H9 (cell line): ENCODE results near the gene FRMD4B. TPM values are rescaled to one million over a fixed set of nuclear protein-coding genes. Genes with fewer than 3 reads are reported as not detected.

Experiments used
- DNase-seq: peaks from one replicate; pipeline ENCODE4 v3.0.0-alpha.2; 2017
- H2AFZ ChIP-seq: one replicate; pipeline ENCODE4 v1.6.1; 2013; ENCODE audit warnings: mild to moderate bottlenecking, low read length, control low read depth, moderate library complexity
- H2AK5ac ChIP-seq: 2 replicates; pipeline ENCODE4 v1.6.1; 2013; ENCODE audit warnings: low read length, control low read depth, mixed read lengths; ENCODE audit not compliant: insufficient read length
- H2BK120ac ChIP-seq: one replicate; pipeline ENCODE4 v1.6.1; 2013; ENCODE audit warnings: low read depth, mild to moderate bottlenecking, low read length, control low read depth, inconsistent platforms; ENCODE audit not compliant: poor library complexity, severe bottlenecking
- H2BK12ac ChIP-seq: 2 replicates; pipeline ENCODE4 v1.6.1; 2013; ENCODE audit warnings: low read length, control low read depth, mixed read lengths, low read depth; ENCODE audit not compliant: insufficient read length
- H2BK15ac ChIP-seq: 2 replicates; pipeline ENCODE4 v1.6.1; 2013; ENCODE audit warnings: low read depth, low read length, control low read depth
- H2BK20ac ChIP-seq: one replicate; pipeline ENCODE4 v1.6.1; 2013; ENCODE audit warnings: low read depth, mild to moderate bottlenecking, low read length, control low read depth, inconsistent platforms; ENCODE audit not compliant: poor library complexity, severe bottlenecking
- H2BK5ac ChIP-seq: 2 replicates; pipeline ENCODE4 v1.6.1; 2013; ENCODE audit warnings: low read length, control low read depth, mixed read lengths; ENCODE audit not compliant: insufficient read length
- H3K14ac ChIP-seq: 2 replicates; pipeline ENCODE4 v1.6.1; 2013; ENCODE audit warnings: low read length, control low read depth; ENCODE audit not compliant: insufficient read depth
- H3K18ac ChIP-seq: 2 replicates; pipeline ENCODE4 v1.6.1; 2013; ENCODE audit warnings: low read depth, mild to moderate bottlenecking, mixed read lengths, low read length, control low read depth; ENCODE audit not compliant: insufficient read length
- H3K23ac ChIP-seq: 2 replicates; pipeline ENCODE4 v1.6.1; 2013; ENCODE audit warnings: low read length, control low read depth, mixed read lengths, low read depth; ENCODE audit not compliant: insufficient read length
- H3K23me2 ChIP-seq: 2 replicates; pipeline ENCODE4 v1.6.1; 2013; ENCODE audit warnings: low read depth, mild to moderate bottlenecking, mixed read lengths, low read length, control low read depth; ENCODE audit not compliant: insufficient read length, poor library complexity, severe bottlenecking
- H3K27ac ChIP-seq: 2 replicates; pipeline ENCODE4 v1.5.1; 2013; ENCODE audit warnings: low read length, control low read depth, mixed read lengths, low read depth; ENCODE audit not compliant: insufficient read length
- H3K27me3 ChIP-seq: 2 replicates; pipeline ENCODE4 v1.6.1; 2013; ENCODE audit warnings: low read length, control low read depth, inconsistent platforms; ENCODE audit not compliant: insufficient read depth
- H3K4ac ChIP-seq: 2 replicates; pipeline ENCODE4 v1.6.1; 2013; ENCODE audit warnings: low read depth, mild to moderate bottlenecking, control low read depth, inconsistent platforms, low read length, moderate library complexity
- H3K4me1 ChIP-seq: 2 replicates; pipeline ENCODE4 v1.6.1; 2013; ENCODE audit warnings: low read length, control low read depth, inconsistent platforms; ENCODE audit not compliant: insufficient read depth
- H3K4me2 ChIP-seq: 2 replicates; pipeline ENCODE4 v1.6.1; 2013; ENCODE audit warnings: low read length, control low read depth, mixed read lengths; ENCODE audit not compliant: insufficient read length, insufficient read depth
- H3K56ac ChIP-seq: 2 replicates; pipeline ENCODE4 v1.6.1; 2013; ENCODE audit warnings: low read depth, mild to moderate bottlenecking, mixed read lengths, low read length, control low read depth; ENCODE audit not compliant: insufficient read length
- H3K79me1 ChIP-seq: 2 replicates; pipeline ENCODE4 v1.6.1; 2013; ENCODE audit warnings: low read depth, mild to moderate bottlenecking, moderate library complexity, low read length, control low read depth, inconsistent platforms; ENCODE audit not compliant: insufficient read depth, poor library complexity, severe bottlenecking
- H3K79me2 ChIP-seq: 2 replicates; pipeline ENCODE4 v1.6.1; 2013; ENCODE audit warnings: low read length, control low read depth, inconsistent platforms; ENCODE audit not compliant: insufficient read depth
- H3K9ac ChIP-seq: 2 replicates; pipeline ENCODE4 v1.6.1; 2013; ENCODE audit warnings: low read length, control low read depth, mixed read lengths; ENCODE audit not compliant: insufficient read length; ENCODE audit errors: extremely low read depth
- H3K9me3 ChIP-seq: one replicate; pipeline ENCODE4 v1.6.1; 2013; ENCODE audit warnings: low read depth, low read length, inconsistent platforms; ENCODE audit not compliant: control insufficient read depth
- H3T11ph ChIP-seq: one replicate; pipeline ENCODE4 v1.6.1; 2013; ENCODE audit warnings: mild to moderate bottlenecking, low read length, control low read depth, inconsistent platforms
- H4K20me1 ChIP-seq: one replicate; pipeline ENCODE4 v1.6.1; 2013; ENCODE audit not compliant: control insufficient read depth, insufficient read length, insufficient read depth
- H4K5ac ChIP-seq: 2 replicates; pipeline ENCODE4 v1.6.1; 2013; ENCODE audit warnings: low read depth, mild to moderate bottlenecking, mixed read lengths, low read length, control low read depth; ENCODE audit not compliant: insufficient read length
- H4K8ac ChIP-seq: replicated peaks from 2 replicates; pipeline ENCODE4 v1.6.1; 2013; ENCODE audit warnings: low read length, control low read depth, mixed read lengths, low read depth; ENCODE audit not compliant: insufficient read length
- H4K91ac ChIP-seq: 2 replicates; pipeline ENCODE4 v1.6.1; 2013; ENCODE audit warnings: low read depth, mild to moderate bottlenecking, moderate library complexity, mixed read lengths, low read length, control low read depth; ENCODE audit not compliant: insufficient read length
- H3K27ac Mint-ChIP-seq, 3 experiments: 2 replicates in 2 of 3; 3 replicates in 1 of 3; pipeline ENCODE4 v1.8.0; 2020 to 2021; ENCODE audit warnings: mixed read lengths in 3 of 3, mild to moderate bottlenecking in 1 of 3, moderate library complexity in 1 of 3
- H3K27me3 Mint-ChIP-seq: 2 replicates; pipeline ENCODE4 v1.8.0; 2021; ENCODE audit warnings: low read depth, mild to moderate bottlenecking, moderate library complexity, mixed read lengths
- H3K36me3 Mint-ChIP-seq, 3 experiments: 2 replicates in 2 of 3; 3 replicates in 1 of 3; pipeline ENCODE4 v1.8.0; 2020 to 2021; ENCODE audit warnings: low read depth in 3 of 3, mixed read lengths in 3 of 3; ENCODE audit not compliant: insufficient read depth in 1 of 3
- H3K4me1 Mint-ChIP-seq, 2 experiments: 2 replicates each; pipeline ENCODE4 v1.8.0; 2020; ENCODE audit warnings: mixed read lengths in 2 of 2
- H3K4me3 Mint-ChIP-seq, 2 experiments: 2 replicates in 1 of 2; 3 replicates in 1 of 2; pipeline ENCODE4 v1.8.0; 2020 to 2021; ENCODE audit warnings: mild to moderate bottlenecking in 2 of 2, mixed read lengths in 2 of 2, moderate library complexity in 1 of 2
- H3K9me3 Mint-ChIP-seq, 2 experiments: 2 replicates in 1 of 2; 3 replicates in 1 of 2; pipeline ENCODE4 v1.8.0; 2020; ENCODE audit warnings: mild to moderate bottlenecking in 2 of 2, mixed read lengths in 2 of 2, moderate library complexity in 1 of 2
- CTCF ChIP-seq: fragments of 200-600 bp; sonication (generic); conservative IDR thresholded peaks from 3 replicates; pipeline ENCODE4 v1.8.0; 2021; ENCODE audit warnings: antibody characterized with exemption, mild to moderate bottlenecking
- WGBS: extraction: QIAGEN DNeasy Blood & Tissue Kit; methylation state at CpG from one replicate; pipeline ENCODE4 v1.1.7; 2013; ENCODE audit warnings: missing lambda C conversion rate, low lambda C conversion rate, mixed read lengths; ENCODE audit not compliant: insufficient read length; ENCODE audit errors: extremely low coverage; 5-methylcytosine and 5-hydroxymethylcytosine counted together
- total RNA-seq: library from RNA; stranded (reverse); gene quantifications from 2 replicates; pipeline ENCODE4 v1.2.1, GENCODE V29; 2021

FRMD4B gene
- total RNA-seq, 1 experiment from 2014 or later: 3.4 TPM

GRCh38 chr3:69330891-69331400 is 54.9 kb downstream of the FRMD4B start:
- no peaks in the 10 kb centered on the region for H3K23me2 ChIP-seq
- H2BK20ac ChIP-seq: no peak overlapping the region
- H2BK5ac ChIP-seq: no peak overlapping the region
- H2BK15ac ChIP-seq: 0 out of 2 replicates have a peak overlapping the region, but pooled peaks have one; percentile 44
- no peak overlapping the region for H4K8ac ChIP-seq
- H3K23ac ChIP-seq: no peak overlapping the region
- H3K4me3 Mint-ChIP-seq: no peak overlapping the region
- H3K18ac ChIP-seq: no peak overlapping the region
- no peaks in the 10 kb centered on the region for H3K79me1 ChIP-seq
- H4K91ac ChIP-seq: no peak overlapping the region
- no peak overlapping the region for H2AK5ac ChIP-seq
- H3T11ph ChIP-seq: no peak overlapping the region
- H2AFZ ChIP-seq: no peak overlapping the region
- no peak overlapping the region for H3K9ac ChIP-seq
- no peaks in the 10 kb centered on the region for H3K9me3 Mint-ChIP-seq
- no peaks in the 10 kb centered on the region for H3K4me1 ChIP-seq
- H3K27ac Mint-ChIP-seq: peak overlapping the region in 1 of 3 experiments; percentile 46; a peak in 1 of 7 replicates
- no CpG with 5 or more reads among the region's 10 CpGs for WGBS
- TF ChIP-seq CTCF: no peak
- H2BK12ac ChIP-seq: no peak overlapping the region
- H4K5ac ChIP-seq: no peak overlapping the region
- peaks cover 0 to 4% of the 10 kb centered on the region in 2 experiments; a peak in 2 of 4 replicates for H3K4me1 Mint-ChIP-seq
- DNase-seq: no peak
- no peaks in the 10 kb centered on the region for H3K79me2 ChIP-seq
- no peak overlapping the region for H3K14ac ChIP-seq
- H3K36me3 Mint-ChIP-seq: no peaks in the 10 kb centered on the region
- H3K4me2 ChIP-seq: no peak overlapping the region
- no peak overlapping the region for H3K27ac ChIP-seq
- H4K20me1 ChIP-seq: no peaks in the 10 kb centered on the region
- no peak overlapping the region for H2BK120ac ChIP-seq
- no peaks in the 10 kb centered on the region for H3K27me3 Mint-ChIP-seq
- H3K4ac ChIP-seq: no peak overlapping the region
- H3K9me3 ChIP-seq: no peaks in the 10 kb centered on the region
- H3K56ac ChIP-seq: no peak overlapping the region
- no peaks in the 10 kb centered on the region for H3K27me3 ChIP-seq
